IPS-NIHi7 (cell line): ENCODE data around the gene ARMC2.

Experiments
- DNase-seq: peaks from one replicate; pipeline ENCODE4 v3.0.0; 2012; ENCODE audit warnings: mixed read lengths; ENCODE audit errors: extremely low spot score

Gene ARMC2

GRCh38 chr6:108988296-108988695 lies 140.1 kb downstream of the ARMC2 start:
- DNase-seq = no peak

GRCh38 chr6:108988765-108989164 lies 140.5 kb downstream of the ARMC2 start:
- DNase-seq = no peak

- no peak for DNase-seq
Measured at GRCh38 chr6:108989700-108990099, 141.5 kb downstream of the ARMC2 start.

DNA sequence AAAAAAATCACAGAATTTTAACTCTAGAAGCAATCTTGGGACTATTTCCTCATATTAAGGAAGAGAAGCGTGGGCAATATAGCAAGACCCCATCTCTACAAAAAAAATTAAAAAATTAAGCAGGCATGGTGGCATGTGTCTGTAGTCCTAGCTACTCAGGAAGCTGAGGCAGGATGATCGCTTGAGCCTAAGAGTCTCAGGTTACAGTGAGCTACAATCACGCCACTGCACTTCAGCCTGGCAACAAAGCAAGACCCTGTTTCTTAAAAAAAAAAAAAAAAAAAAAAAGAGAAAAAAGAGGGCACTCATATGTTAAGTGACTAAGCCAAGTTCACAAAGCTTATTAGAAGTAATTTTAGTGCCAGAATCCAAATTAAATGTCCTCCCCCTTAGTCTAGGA lies 145.7 kb downstream of the ARMC2 start:
- no peak for DNase-seq

- no peak for DNase-seq
Measured at GRCh38 chr6:108995296-108995695, 147.1 kb downstream of the ARMC2 start.

DNA sequence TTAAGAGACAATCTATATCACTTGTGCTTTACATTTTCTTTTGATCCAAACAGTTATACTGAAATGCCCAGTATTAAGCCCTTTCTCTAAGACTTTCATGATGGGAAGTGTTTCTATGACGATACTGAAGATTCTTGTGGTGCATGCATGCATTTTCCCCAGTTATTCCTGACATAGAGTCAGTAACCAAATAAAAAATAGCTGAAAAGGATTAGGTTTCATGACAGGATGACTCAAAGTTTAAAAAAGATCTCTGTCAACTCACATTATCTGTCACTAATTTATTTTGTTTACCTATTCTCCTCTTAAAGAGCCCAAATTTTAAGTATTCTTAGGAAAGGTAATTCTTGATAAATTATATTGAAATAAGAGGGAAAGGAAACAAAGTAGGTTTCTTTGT lies 148.0 kb downstream of the ARMC2 start:
- DNase-seq = no peak

GRCh38 chr6:108998485-108998884 lies 150.3 kb downstream of the ARMC2 start:
- no peak for DNase-seq

DNA sequence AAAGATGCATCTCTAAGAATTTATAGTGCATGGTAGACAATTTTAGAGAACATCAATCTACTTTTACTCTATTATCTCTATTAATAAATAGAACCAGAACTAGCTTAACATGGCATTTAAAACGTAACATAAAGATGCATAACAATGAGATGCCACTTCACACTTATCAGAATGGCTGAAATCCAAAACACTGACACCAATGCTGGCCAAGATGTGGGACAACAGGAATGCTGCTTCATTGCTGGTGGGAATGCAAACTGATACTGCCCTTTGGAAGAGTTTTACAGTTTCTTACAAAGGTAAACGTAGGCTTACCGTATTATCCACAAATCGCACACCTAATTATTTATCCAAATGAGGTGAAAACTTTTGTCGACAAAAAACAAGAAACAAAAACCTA lies 151.2 kb downstream of the ARMC2 start:
- DNase-seq = no peak

DNA sequence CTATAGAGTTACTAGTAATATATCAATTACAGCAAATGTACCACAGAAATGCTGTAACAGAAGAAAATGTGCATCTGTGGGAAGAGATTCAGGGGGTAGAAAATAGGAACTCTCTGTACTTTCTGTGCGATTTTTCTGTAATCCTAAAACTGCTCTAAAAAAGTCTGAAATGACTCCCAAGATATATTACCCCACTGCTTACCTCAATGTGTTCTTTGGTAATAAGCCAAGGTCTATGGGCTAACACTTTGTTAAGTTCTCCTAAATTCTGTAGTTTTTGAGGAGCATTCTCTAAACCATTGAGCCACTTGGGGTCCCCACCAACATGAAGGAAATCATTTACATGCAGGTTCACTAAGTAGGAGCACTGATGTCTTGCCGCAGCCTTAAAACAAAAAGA lies 152.1 kb downstream of the ARMC2 start:
- DNase-seq = no peak

GRCh38 chr6:109001291-109001894 lies 153.2 kb downstream of the ARMC2 start:
- no peak for DNase-seq

GRCh38 chr6:109002051-109002697 lies 154.0 kb downstream of the ARMC2 start:
- no peak for DNase-seq

DNA sequence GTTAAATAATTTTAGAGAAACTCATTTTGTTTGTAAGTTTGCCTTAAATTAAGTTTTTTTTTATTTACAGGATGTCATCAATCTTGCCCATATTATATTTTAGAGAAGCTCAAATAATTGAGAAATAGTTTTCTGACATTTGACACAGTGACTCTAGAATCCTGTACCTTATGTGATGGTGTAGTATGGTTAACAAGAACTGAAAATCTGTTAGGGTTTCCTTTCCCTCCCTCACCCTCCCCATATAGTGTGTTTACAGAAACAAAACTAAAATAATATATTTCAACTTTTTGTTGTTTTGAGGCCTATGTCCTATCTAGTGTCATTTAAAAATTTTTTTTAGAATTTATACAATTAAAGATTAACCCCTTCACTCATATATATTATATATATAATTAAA lies 154.7 kb downstream of the ARMC2 start:
- DNase-seq = no peak

DNA sequence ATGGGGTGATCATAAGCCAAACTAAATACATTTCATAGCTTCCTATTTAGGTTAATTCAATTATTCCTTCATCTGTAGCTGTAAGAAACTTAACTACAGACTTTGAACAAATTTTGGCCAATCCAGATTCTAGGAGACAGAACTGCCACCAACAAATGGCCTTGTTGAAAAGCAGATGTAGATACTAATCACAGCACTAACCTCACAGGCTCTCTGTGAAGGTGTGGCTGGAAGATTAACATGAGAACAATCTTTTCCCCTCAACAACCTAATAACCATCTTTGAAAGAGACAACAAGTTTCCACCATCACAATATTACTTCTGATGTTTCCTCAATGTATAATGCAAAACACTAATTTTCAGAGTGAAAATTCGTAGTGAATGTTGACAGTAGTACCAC lies 158.6 kb downstream of the ARMC2 start:
- DNase-seq = no peak

DNA sequence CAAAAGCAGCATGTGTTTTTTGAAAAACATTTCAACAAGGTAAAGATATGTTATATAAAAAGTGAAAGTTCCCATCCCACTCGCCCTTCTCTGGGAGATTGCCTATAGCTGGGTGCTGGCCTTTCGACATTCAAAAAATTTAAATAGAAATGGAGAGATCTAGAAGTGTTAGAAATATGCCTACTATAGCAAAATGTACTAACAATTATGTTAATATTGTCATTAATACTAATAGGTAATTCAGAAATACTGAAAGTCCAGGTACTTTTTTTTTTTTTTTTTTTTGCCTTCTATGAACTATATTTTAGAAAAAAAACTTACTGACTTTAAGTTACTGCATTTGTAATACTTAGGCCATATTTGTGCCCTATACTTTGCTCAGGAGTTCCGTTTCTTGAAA lies 159.3 kb downstream of the ARMC2 start:
- DNase-seq = no peak

DNA sequence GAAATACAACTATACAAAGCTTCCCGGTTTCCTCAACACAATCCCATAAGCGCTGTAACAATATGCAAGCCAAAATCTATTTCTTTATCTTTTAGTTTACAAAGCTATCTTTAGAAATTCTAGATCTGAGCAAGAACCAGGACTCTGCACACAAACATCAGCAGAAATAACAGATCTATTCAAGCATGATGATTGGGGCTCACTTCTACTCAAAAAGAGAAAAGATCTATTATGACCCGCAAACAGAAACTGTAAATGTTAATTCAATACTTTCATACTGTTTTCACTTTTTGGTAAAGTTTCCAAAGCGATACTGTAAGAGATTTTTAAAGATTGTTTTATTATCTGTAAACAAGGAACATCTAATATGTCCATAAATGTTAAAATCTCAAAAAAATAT lies 159.8 kb downstream of the ARMC2 start:
- DNase-seq = no peak

GRCh38 chr6:109008537-109009235 lies 160.5 kb downstream of the ARMC2 start:
- DNase-seq = no peak

DNA sequence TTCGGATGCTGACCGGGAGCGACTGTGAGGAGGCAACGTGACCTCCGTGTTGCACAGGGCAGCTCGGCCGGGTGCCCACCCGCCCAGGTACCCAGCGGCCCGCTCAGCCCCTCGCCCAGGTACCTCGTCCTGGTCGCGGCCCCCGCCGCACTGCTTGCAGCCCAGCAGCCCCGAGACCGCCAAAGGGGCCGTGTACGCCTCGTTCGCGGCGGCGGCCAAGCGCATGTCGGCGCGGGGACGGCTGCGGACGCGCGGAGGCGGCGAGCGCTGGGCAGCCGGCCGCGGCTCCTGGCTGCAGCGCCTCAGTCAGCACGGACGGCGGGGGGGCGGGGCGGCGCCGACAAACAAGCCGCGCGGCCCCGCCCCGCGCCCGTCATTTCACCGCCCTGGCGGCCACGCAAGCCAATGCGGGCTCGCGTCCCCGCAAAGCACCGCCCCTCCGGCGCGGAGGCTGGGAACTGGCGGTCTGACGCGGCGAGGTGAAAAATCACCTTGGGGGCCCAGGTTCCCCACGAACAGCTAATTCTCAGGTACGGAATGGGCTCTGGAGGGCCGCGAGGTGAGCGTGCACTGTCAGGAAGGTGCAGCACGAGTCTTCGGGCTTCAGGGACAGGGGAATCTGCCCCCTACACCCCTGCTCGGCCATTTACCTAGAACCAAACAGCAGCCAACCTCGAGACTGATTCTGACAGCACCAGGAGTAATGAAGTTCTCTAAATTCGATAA lies 161.2 kb downstream of the ARMC2 start:
- DNase-seq = peak; percentile 92

DNA sequence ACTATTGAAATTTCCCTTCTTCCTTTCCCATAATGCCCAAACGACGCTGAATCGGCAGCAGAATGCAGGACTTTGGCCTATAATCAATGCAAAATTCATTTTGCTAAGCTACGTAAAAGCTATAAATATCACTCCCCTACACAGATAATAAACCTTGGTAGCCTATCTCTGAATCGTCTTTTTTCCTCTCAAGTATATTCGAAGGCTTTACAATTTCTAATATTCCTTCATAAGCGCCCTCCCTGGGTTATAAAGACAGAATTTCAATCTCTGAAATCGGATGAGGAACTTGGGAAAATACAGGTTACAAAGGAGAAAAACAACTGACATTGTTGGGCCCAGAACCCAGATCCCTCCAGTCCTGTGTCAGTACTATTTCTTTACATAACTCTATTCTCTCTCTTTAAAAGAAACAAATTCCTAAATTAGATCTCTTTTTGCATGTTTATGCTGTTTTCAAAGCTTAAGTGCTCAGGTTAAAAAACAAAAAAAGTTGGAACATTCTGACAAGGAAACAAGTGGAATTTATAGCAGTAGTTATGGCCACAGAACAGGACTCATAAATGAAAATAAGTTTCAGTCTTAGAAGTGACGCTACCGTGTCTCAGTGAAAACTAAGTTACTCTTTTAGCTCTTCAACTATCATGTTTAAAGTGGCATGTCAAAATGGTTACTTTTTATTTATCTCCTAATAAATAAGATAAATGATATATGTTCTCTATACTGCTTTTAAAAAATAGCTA lies 161.9 kb downstream of the ARMC2 start:
- DNase-seq = no peak

GRCh38 chr6:109010705-109011102 lies 162.5 kb downstream of the ARMC2 start:
- no peak for DNase-seq

GRCh38 chr6:109013656-109014305 lies 165.6 kb downstream of the ARMC2 start:
- DNase-seq = no peak

DNA sequence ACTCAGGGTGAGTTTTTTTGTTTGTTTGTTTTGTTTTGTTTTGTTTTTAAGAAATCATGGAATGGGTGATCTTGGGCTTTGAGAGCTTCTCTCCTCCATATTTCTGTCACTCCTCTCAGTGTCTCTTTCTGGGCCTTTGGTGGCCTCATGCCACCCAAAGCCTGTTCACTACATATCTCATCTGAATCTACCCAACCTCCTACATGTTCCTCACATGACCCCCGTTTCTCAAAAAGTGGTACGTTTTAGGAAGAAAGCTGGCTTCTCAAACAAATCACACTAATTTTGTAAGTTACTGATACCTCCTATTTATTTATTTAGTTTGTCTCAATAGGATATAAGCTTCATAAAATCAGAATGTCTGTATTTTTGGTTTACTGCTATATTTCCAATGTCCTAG lies 166.4 kb downstream of the ARMC2 start:
- no peak for DNase-seq
